Measurements from ENCODE around the gene CAMSAP1.

CAMSAP1 gene

GRCh38 chr9:135878528-135879236 is 28.7 kb downstream of the CAMSAP1 start:
- DNase-seq: no peak

- no peak for DNase-seq
Observed at GRCh38 chr9:135877791-135878527, 29.4 kb downstream of the CAMSAP1 start.

GRCh38 chr9:135876936-135877335 is 30.4 kb downstream of the CAMSAP1 start:
- no peak for DNase-seq

- DNase-seq: no peak
Observed at GRCh38 chr9:135874859-135875258, 32.5 kb downstream of the CAMSAP1 start.

GRCh38 chr9:135869909-135870308 is 37.4 kb downstream of the CAMSAP1 start:
- DNase-seq: no peak

- DNase-seq: no peak
Observed at GRCh38 chr9:135865531-135865930, 41.8 kb downstream of the CAMSAP1 start.

- DNase-seq: peak; percentile 74
Observed at GRCh38 chr9:135864447-135865049, 42.8 kb downstream of the CAMSAP1 start.

- no peak for DNase-seq
Observed at GRCh38 chr9:135862809-135863208, 44.5 kb downstream of the CAMSAP1 start.

- DNase-seq: no peak
Observed at GRCh38 chr9:135858491-135859185, 48.7 kb downstream of the CAMSAP1 start.

GRCh38 chr9:135857843-135858242 is 49.5 kb downstream of the CAMSAP1 start:
- DNase-seq: no peak

- DNase-seq: no peak
Observed at GRCh38 chr9:135857371-135857786, 50.0 kb downstream of the CAMSAP1 start.

GRCh38 chr9:135851748-135852147 is 55.6 kb downstream of the CAMSAP1 start:
- DNase-seq: no peak

GRCh38 chr9:135850737-135851136 is 56.6 kb downstream of the CAMSAP1 start:
- no peak for DNase-seq

- DNase-seq: no peak
Observed at GRCh38 chr9:135849181-135849580, 58.2 kb downstream of the CAMSAP1 start.

- DNase-seq: no peak
Observed at GRCh38 chr9:135848341-135849047, 58.9 kb downstream of the CAMSAP1 start.

- DNase-seq: no peak
Observed at GRCh38 chr9:135847833-135848232, 59.5 kb downstream of the CAMSAP1 start.

GRCh38 chr9:135840539-135840938 is 66.8 kb downstream of the CAMSAP1 start:
- no peak for DNase-seq

GRCh38 chr9:135840107-135840506 is 67.2 kb downstream of the CAMSAP1 start:
- DNase-seq: no peak

GRCh38 chr9:135839516-135839915 is 67.8 kb downstream of the CAMSAP1 start:
- no peak for DNase-seq

- no peak for DNase-seq
Observed at GRCh38 chr9:135835131-135835530, 72.2 kb downstream of the CAMSAP1 start.

- DNase-seq: no peak
Observed at GRCh38 chr9:135833864-135834263, 73.5 kb downstream of the CAMSAP1 start.

GRCh38 chr9:135830496-135830895 is 76.8 kb downstream of the CAMSAP1 start:
- DNase-seq: no peak

- DNase-seq: no peak
Observed at GRCh38 chr9:135828656-135829055, 78.7 kb downstream of the CAMSAP1 start.

Measured in activated CD4-positive, CD25-positive, alpha-beta regulatory T cell treated with anti-CD3 and anti-CD28 coated beads, Interleukin-2, amount 50 U/mL, for 72 hours (primary cell).